Measurements from ENCODE around the gene PXDC1. TPM values are rescaled to one million over a fixed set of nuclear protein-coding genes. Genes with fewer than 3 reads are reported as not detected.
"Not testable (repeated sequence)": the region's sequence is repeated elsewhere in the genome, so short reads cannot be mapped to it uniquely, and the experiment has no call there.

PXDC1 gene
- polyA plus RNA-seq, 1 experiment, result 24.0 TPM

- TF ChIP-seq CTCF (IDR thresholded peaks at IDR 0.05; ENCODE audit: insufficient read depth, low read depth, low read length), result no peak
- Histone ChIP-seq H3K4me3 (ENCODE audit: low read depth, low read length) (no peak overlapping the region), H3K36me3 (ENCODE audit: control insufficient read depth, insufficient read depth, low read length) (no peaks in the 10 kb centered on the region), H3K27me3 (ENCODE audit: control insufficient read depth, insufficient read depth, low read length) (no peaks in the 10 kb centered on the region)
- CTCF ChIA-PET, result interaction anchor here (1.3 kb wide), 1 partner anchor 10 kb away, joined by 3 read pairs; no protein-coding TSS in a partner anchor
- DNase-seq (ENCODE audit: low read depth), result no peak
- POLR2A ChIA-PET, result no interaction called here
Measured at GRCh38 chr6:3770023-3770720, 18.7 kb upstream of the PXDC1 start.

- CTCF ChIA-PET, result no interaction called here
- no peak overlapping the region for H3K4me3 ChIP-seq (ENCODE audit: low read depth, low read length)
- H3K27me3 ChIP-seq (ENCODE audit: control insufficient read depth, insufficient read depth, low read length), result no peaks in the 10 kb centered on the region
- no peak for DNase-seq (ENCODE audit: low read depth)
- TF ChIP-seq CTCF (IDR thresholded peaks at IDR 0.05; ENCODE audit: insufficient read depth, low read depth, low read length), result no peak
- POLR2A ChIA-PET, result no interaction called here
- no peaks in the 10 kb centered on the region for H3K36me3 ChIP-seq (ENCODE audit: control insufficient read depth, insufficient read depth, low read length)
Measured at GRCh38 chr6:3769610-3770009, 18.1 kb upstream of the PXDC1 start.

GRCh38 chr6:3768502-3768901 is 17.0 kb upstream of the PXDC1 start:
- POLR2A ChIA-PET, result no interaction called here
- Histone ChIP-seq H3K36me3 (ENCODE audit: control insufficient read depth, insufficient read depth, low read length) (no peaks in the 10 kb centered on the region), H3K27me3 (ENCODE audit: control insufficient read depth, insufficient read depth, low read length) (no peaks in the 10 kb centered on the region), H3K4me3 (ENCODE audit: low read depth, low read length) (no peak overlapping the region)
- no peak for TF ChIP-seq CTCF (IDR thresholded peaks at IDR 0.05; ENCODE audit: insufficient read depth, low read depth, low read length)
- CTCF ChIA-PET, result interaction anchor here (0.7 kb wide), 1 partner anchor 40 kb away, joined by 3 read pairs; no protein-coding TSS in a partner anchor
- no peak for DNase-seq (ENCODE audit: low read depth)

GRCh38 chr6:3767483-3767882 is 16.0 kb upstream of the PXDC1 start:
- H3K27me3 ChIP-seq (ENCODE audit: control insufficient read depth, insufficient read depth, low read length); POLR2A ChIA-PET; DNase-seq (ENCODE audit: low read depth); CTCF ChIA-PET; H3K4me3 ChIP-seq (ENCODE audit: low read depth, low read length); H3K36me3 ChIP-seq (ENCODE audit: control insufficient read depth, insufficient read depth, low read length): not testable (repeated sequence)

GRCh38 chr6:3766214-3766613 is 14.7 kb upstream of the PXDC1 start:
- DNase-seq (ENCODE audit: low read depth), result peak; percentile 26
- no peak overlapping the region for H3K4me3 ChIP-seq (ENCODE audit: low read depth, low read length)
- TF ChIP-seq CTCF (IDR thresholded peaks at IDR 0.05; ENCODE audit: insufficient read depth, low read depth, low read length), result no peak
- H3K36me3 ChIP-seq (ENCODE audit: control insufficient read depth, insufficient read depth, low read length), result no peaks in the 10 kb centered on the region
- H3K27me3 ChIP-seq (ENCODE audit: control insufficient read depth, insufficient read depth, low read length), result no peaks in the 10 kb centered on the region
- POLR2A ChIA-PET, result no interaction called here
- CTCF ChIA-PET, result interaction anchor here (1.1 to 1.7 kb wide), 4 partner anchors 11 to 224 kb away, joined by 3 to 8 read pairs (median 4); no protein-coding TSS in a partner anchor

- DNase-seq (ENCODE audit: low read depth), result no peak
- Histone ChIP-seq H3K36me3 (ENCODE audit: control insufficient read depth, insufficient read depth, low read length) (no peaks in the 10 kb centered on the region), H3K27me3 (ENCODE audit: control insufficient read depth, insufficient read depth, low read length) (no peaks in the 10 kb centered on the region), H3K4me3 (ENCODE audit: low read depth, low read length) (no peak overlapping the region)
- TF ChIP-seq CTCF (IDR thresholded peaks at IDR 0.05; ENCODE audit: insufficient read depth, low read depth, low read length), result no peak
- ChIA-PET CTCF (interaction anchor here (1.7 kb wide), 1 partner anchor 10 kb away, joined by 8 read pairs; no protein-coding TSS in a partner anchor), POLR2A (no interaction called here)
Measured at GRCh38 chr6:3765415-3765814, 13.9 kb upstream of the PXDC1 start.
